Panc1 (cell line): ENCODE data around the gene QKI. TPM values are rescaled to one million over a fixed set of nuclear protein-coding genes. Genes with fewer than 3 reads are reported as not detected.

Experiments used
- ATAC-seq: fragments of 200-7000 bp; cut with Tn5 transposase; 2 replicates; pipeline ENCODE4 v1.9.1; 2020; ENCODE audit warnings: mild to moderate bottlenecking, moderate library complexity
- BruUV-seq: library from RNA; stranded (reverse); fragments of 400-500 nt; replicated peaks from 2 replicates; lab custom pipeline; 2021; lab: Mats Ljungman, UMichigan
- CTCF ChIA-PET: fragments of 300-600 bp; sonication (Branson Sonifier 250); formaldehyde crosslinking; loops from one replicate; lab custom pipeline; 2022; ENCODE audit warnings: antibody characterized with exemption; lab: Charles Lee
- POLR2A ChIA-PET: fragments of 300-600 bp; sonication (Branson Sonifier 250); formaldehyde crosslinking; loops from one replicate; lab custom pipeline; 2022; ENCODE audit warnings: antibody characterized with exemption; lab: Charles Lee
- DNase-seq: peaks from one replicate; pipeline ENCODE4 v3.0.0-alpha.2; 2010; ENCODE audit warnings: low read depth, low spot score
- H3K27ac ChIP-seq: 2 replicates; pipeline ENCODE4 v1.5.1; 2011; ENCODE audit warnings: mild to moderate bottlenecking, low read length, inconsistent platforms
- H3K27me3 ChIP-seq: fragments of 200-500 bp; sonication (Bioruptor generic); 2 replicates; pipeline ENCODE4 v1.6.0; 2014; ENCODE audit warnings: low read length, inconsistent platforms; ENCODE audit not compliant: control insufficient read depth, insufficient read depth
- H3K36me3 ChIP-seq: fragments of 200-500 bp; sonication (Bioruptor generic); 2 replicates; pipeline ENCODE4 v1.5.1; 2014; ENCODE audit warnings: inconsistent platforms, mild to moderate bottlenecking, low read length, moderate library complexity; ENCODE audit not compliant: control insufficient read depth, insufficient read depth
- H3K4me1 ChIP-seq: 2 replicates; pipeline ENCODE4 v1.5.1; 2011; ENCODE audit warnings: inconsistent platforms, mild to moderate bottlenecking, low read length, moderate library complexity; ENCODE audit not compliant: control insufficient read depth, insufficient read depth
- H3K4me3 ChIP-seq, 2 experiments: 2 replicates each; pipeline ENCODE4 v1.5.1; 2011 to 2012; ENCODE audit warnings: low read depth in 2 of 2, low read length in 2 of 2, mild to moderate bottlenecking in 2 of 2, inconsistent platforms in 1 of 2, moderate library complexity in 1 of 2
- H3K9me3 ChIP-seq: fragments of 200-500 bp; sonication (Bioruptor generic); 2 replicates; pipeline ENCODE4 v1.5.1; 2014; ENCODE audit warnings: low read depth, mild to moderate bottlenecking, inconsistent platforms, low read length, moderate library complexity; ENCODE audit not compliant: control insufficient read depth, insufficient read depth
- POLR2AphosphoS5 ChIP-seq: IDR thresholded peaks from 2 replicates; pipeline ENCODE4 v1.6.1; 2012; ENCODE audit warnings: mild to moderate bottlenecking, low read depth, low read length, moderate library complexity
- SIN3A ChIP-seq: IDR thresholded peaks from 2 replicates; pipeline ENCODE4 v1.6.1; 2012; ENCODE audit warnings: low read depth, mild to moderate bottlenecking, low read length, moderate library complexity, borderline replicate concordance; ENCODE audit not compliant: insufficient read depth
- TCF7L2 ChIP-seq: IDR thresholded peaks from 2 replicates; pipeline ENCODE4 v1.6.1; 2011; ENCODE audit warnings: mild to moderate bottlenecking, low read depth, low read length, inconsistent platforms
- in situ Hi-C: cut with HindIII; loops from 2 replicates; pipeline ENCODE4 v1.10.0; 2016; ENCODE audit warnings: low sequenced_read_pairs, low pct_unique_long_range_greater_than_20kb
- intact Hi-C: fragments of 100-400 bp; cut with micrococcal nuclease; formaldehyde crosslinking; loops from one replicate; pipeline ENCODE4 v1.10.0; 2022; ENCODE audit not compliant: unreplicated experiment
- total RNA-seq: library from RNA; stranded (reverse); gene quantifications from one replicate; pipeline ENCODE4 v1.2.1, GENCODE V29; 2021; ENCODE audit not compliant: unreplicated experiment
- TF ChIP-seq, protein P1 (sequence below): fragments of 450-650 bp; IDR thresholded peaks from 2 replicates; pipeline ENCODE4 v1.5.1; 2017; ENCODE audit warnings: mild to moderate bottlenecking
- TF ChIP-seq, protein P2 (sequence below), 2 experiments: IDR thresholded peaks; 2 replicates each; pipeline ENCODE4 v1.6.1; 2011 to 2012; ENCODE audit warnings: low read depth in 2 of 2, control low read depth in 1 of 2, low read length in 1 of 2, mild to moderate bottlenecking in 1 of 2, moderate library complexity in 1 of 2; ENCODE audit not compliant: insufficient read depth in 1 of 2

QKI gene
- total RNA-seq, 1 experiment from 2014 or later, result 176 TPM

GRCh38 chr6:163548624-163549023 is 134.1 kb downstream of the QKI start:
- Histone ChIP-seq H3K9me3 (no peaks in the 10 kb centered on the region), H3K4me3 (no peak overlapping the region), H3K36me3 (no peaks in the 10 kb centered on the region; the same call in none of the 2 replicates), H3K27ac (no peak overlapping the region), H3K27me3 (no peaks in the 10 kb centered on the region), H3K4me1 (no peaks in the 10 kb centered on the region)
- TSS peak; percentile 8 for BruUV-seq
- DNase-seq (no peak), ATAC-seq (no peak)
- POLR2A ChIA-PET, result no interaction called here
- CTCF ChIA-PET, result no interaction called here
- in situ Hi-C loops, result no loop called here
- intact Hi-C loops, result no loop called here
- TF ChIP-seq POLR2AphosphoS5 (no peak), SIN3A (no peak), TCF7L2 (no peak)
- TF ChIP-seq, protein P1, sequence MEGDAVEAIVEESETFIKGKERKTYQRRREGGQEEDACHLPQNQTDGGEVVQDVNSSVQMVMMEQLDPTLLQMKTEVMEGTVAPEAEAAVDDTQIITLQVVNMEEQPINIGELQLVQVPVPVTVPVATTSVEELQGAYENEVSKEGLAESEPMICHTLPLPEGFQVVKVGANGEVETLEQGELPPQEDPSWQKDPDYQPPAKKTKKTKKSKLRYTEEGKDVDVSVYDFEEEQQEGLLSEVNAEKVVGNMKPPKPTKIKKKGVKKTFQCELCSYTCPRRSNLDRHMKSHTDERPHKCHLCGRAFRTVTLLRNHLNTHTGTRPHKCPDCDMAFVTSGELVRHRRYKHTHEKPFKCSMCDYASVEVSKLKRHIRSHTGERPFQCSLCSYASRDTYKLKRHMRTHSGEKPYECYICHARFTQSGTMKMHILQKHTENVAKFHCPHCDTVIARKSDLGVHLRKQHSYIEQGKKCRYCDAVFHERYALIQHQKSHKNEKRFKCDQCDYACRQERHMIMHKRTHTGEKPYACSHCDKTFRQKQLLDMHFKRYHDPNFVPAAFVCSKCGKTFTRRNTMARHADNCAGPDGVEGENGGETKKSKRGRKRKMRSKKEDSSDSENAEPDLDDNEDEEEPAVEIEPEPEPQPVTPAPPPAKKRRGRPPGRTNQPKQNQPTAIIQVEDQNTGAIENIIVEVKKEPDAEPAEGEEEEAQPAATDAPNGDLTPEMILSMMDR, result no peak
- TF ChIP-seq, protein P2, sequence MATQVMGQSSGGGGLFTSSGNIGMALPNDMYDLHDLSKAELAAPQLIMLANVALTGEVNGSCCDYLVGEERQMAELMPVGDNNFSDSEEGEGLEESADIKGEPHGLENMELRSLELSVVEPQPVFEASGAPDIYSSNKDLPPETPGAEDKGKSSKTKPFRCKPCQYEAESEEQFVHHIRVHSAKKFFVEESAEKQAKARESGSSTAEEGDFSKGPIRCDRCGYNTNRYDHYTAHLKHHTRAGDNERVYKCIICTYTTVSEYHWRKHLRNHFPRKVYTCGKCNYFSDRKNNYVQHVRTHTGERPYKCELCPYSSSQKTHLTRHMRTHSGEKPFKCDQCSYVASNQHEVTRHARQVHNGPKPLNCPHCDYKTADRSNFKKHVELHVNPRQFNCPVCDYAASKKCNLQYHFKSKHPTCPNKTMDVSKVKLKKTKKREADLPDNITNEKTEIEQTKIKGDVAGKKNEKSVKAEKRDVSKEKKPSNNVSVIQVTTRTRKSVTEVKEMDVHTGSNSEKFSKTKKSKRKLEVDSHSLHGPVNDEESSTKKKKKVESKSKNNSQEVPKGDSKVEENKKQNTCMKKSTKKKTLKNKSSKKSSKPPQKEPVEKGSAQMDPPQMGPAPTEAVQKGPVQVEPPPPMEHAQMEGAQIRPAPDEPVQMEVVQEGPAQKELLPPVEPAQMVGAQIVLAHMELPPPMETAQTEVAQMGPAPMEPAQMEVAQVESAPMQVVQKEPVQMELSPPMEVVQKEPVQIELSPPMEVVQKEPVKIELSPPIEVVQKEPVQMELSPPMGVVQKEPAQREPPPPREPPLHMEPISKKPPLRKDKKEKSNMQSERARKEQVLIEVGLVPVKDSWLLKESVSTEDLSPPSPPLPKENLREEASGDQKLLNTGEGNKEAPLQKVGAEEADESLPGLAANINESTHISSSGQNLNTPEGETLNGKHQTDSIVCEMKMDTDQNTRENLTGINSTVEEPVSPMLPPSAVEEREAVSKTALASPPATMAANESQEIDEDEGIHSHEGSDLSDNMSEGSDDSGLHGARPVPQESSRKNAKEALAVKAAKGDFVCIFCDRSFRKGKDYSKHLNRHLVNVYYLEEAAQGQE (IDR thresholded peaks at IDR 0.05; ENCODE audit: insufficient read depth in 1 of 2, low read depth in 2 of 2, low read length in 1 of 2), result no peak

DNA sequence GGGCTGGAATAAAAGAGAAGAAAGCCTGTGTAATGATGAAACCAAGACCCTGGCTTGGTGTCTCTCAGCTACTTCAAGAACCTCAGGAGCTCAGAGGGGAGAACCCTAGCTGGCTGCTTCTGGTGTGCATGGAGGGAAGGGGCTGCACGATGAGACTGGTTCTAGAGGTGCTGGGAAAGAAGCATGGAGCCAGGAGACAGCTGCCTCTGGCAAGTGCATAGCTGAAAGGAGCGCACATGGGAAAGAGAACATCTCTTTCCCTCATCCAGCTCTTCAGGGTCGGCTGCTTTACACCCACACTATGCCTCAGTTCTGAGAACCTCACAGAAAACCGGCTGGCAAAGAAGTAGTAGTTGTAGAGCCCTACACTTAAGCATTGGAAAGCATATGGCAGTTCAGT is 139.5 kb downstream of the QKI start:
- H3K27ac ChIP-seq, result no peak overlapping the region
- H3K9me3 ChIP-seq, result no peaks in the 10 kb centered on the region
- no peaks in the 10 kb centered on the region for H3K4me1 ChIP-seq
- H3K36me3 ChIP-seq, result no peaks in the 10 kb centered on the region
- intact Hi-C loops (loop anchor here (5.0 kb wide), 1 partner anchor 132 kb away; no protein-coding TSS in a partner anchor), in situ Hi-C loops (no loop called here)
- TF ChIP-seq TCF7L2 (no peak), POLR2AphosphoS5 (no peak), SIN3A (no peak)
- TF ChIP-seq, protein P1, result no peak
- TF ChIP-seq, protein P2 (IDR thresholded peaks at IDR 0.05; ENCODE audit: insufficient read depth in 1 of 2, low read depth in 2 of 2, low read length in 1 of 2), result no peak
- no TSS peak for BruUV-seq
- 0 out of 2 replicates have a peak, but pooled peaks have one; percentile 48 for ATAC-seq
- H3K27me3 ChIP-seq, result no peaks in the 10 kb centered on the region
- POLR2A ChIA-PET, result interaction anchor here (0.5 kb wide), 1 partner anchor 218 kb away, joined by 4 read pairs; no protein-coding TSS in a partner anchor
- DNase-seq, result no peak
- CTCF ChIA-PET, result no interaction called here
- no peak overlapping the region for H3K4me3 ChIP-seq
